Stomach (tissue), 4 donors: ENCODE results near the gene LSAMP.

Experiments
- CTCF ChIP-seq, 7 experiments: fragments of 450-650 bp in 4 of 7; fragments of 200-600 bp in 3 of 7; sonication (generic) in 3 of 7; IDR thresholded peaks; one replicate each; pipeline ENCODE4 v1.5.1; 2016 to 2019; ENCODE audit warnings: antibody characterized with exemption in 7 of 7, control low read depth in 2 of 7, mild to moderate bottlenecking in 1 of 7
- EP300 ChIP-seq: sonication (generic); formaldehyde crosslinking; IDR thresholded peaks from one replicate; pipeline ENCODE4 v1.6.1; 2017; ENCODE audit warnings: antibody characterized with exemption
- POLR2A ChIP-seq, 4 donors: fragments of 450-650 bp; IDR thresholded peaks; one replicate each; pipeline ENCODE4 v1.6.1; 2016; ENCODE audit warnings: antibody characterized with exemption in 4 of 4, control low read depth in 2 of 4, mild to moderate bottlenecking in 1 of 4, moderate library complexity in 1 of 4
- POLR2AphosphoS5 ChIP-seq, 3 donors: sonication (generic); formaldehyde crosslinking; IDR thresholded peaks; one replicate each; pipeline ENCODE4 v1.6.1; 2016; ENCODE audit warnings: antibody characterized with exemption in 3 of 3

DNA sequence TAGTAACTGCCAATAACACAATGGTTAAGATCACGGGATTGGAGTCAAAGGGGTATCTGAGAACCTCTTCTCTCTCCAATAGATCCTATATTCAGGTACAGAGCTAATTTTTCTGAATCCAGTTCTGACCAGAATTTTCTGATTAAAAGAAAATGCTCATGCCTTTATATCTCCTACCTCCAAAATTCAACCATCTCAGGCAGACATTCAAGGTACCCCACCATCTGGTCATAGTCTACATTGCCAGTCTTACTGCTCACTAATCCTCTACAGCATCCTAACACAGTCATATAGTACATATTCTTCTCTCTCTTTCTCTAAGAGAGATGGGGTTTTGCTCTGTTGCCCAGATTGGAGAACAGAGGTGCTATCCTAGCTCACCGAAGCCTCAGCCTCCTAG is 59.1 kb downstream of the LSAMP start:
- TF ChIP-seq CTCF (IDR thresholded peaks at IDR 0.05): no peak
- no peak for TF ChIP-seq POLR2A (IDR thresholded peaks at IDR 0.05)
- no peak for TF ChIP-seq POLR2AphosphoS5 (IDR thresholded peaks at IDR 0.05)
- TF ChIP-seq EP300: no peak
